Right kidney (tissue), 1 donor: ENCODE results near the gene CDH23.

Source experiments
- DNase-seq: peaks from one replicate; pipeline ENCODE4 v3.0.0-alpha.2; 2016

Gene CDH23

DNA sequence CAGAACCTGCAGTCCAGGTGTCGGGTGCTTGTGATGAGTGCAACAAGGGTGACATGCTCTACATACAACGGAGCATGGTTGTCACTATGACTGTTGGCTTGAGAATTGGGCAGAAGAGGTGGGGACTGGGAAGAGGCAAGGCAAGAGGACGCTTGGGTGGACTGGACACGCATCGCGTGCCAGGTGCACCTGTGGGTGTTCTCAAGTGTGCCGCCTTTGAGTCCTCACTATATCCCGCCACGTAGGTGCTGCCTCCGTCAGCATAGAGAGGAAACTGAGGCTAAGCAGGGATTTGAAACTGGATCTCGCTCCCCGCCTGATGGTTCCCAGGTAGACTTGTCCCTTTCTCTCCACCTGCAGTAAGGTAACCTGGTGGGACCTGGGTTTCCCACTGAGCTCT lies 27.2 kb downstream of the CDH23 start:
- no peak for DNase-seq

GRCh38 chr10:71424496-71425194 lies 27.9 kb downstream of the CDH23 start:
- no peak for DNase-seq

DNA sequence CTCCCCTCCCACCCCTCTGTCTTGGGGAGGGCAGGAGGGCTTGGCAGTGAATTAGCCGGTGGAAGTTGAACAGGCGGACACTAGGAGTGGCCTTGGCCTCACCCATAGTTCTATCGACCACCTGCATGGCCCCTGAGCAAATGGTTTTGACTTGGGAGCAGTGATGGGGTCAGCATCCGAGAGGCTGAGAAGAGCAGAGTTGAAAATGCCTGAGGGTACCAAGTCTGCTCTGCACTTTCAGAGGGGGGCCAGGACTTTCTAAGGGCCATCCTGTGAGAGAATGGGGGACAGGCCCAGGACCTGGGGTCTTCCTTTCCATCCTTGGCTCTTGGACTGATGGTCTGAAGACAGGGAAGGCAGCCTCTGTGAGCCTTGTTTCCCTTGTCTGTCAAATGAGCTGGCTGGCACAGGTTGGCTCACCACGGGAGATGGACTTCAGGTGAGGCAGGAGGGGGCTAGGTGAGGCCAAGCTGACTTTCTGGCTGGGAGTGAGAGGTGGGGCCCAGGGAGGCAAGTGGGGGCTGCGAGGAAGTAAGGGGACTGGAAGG lies 29.4 kb downstream of the CDH23 start:
- DNase-seq: no peak

GRCh38 chr10:71427246-71427645 lies 30.5 kb downstream of the CDH23 start:
- no peak for DNase-seq

- no peak for DNase-seq
Measured at GRCh38 chr10:71429304-71429703, 32.6 kb downstream of the CDH23 start.

DNA sequence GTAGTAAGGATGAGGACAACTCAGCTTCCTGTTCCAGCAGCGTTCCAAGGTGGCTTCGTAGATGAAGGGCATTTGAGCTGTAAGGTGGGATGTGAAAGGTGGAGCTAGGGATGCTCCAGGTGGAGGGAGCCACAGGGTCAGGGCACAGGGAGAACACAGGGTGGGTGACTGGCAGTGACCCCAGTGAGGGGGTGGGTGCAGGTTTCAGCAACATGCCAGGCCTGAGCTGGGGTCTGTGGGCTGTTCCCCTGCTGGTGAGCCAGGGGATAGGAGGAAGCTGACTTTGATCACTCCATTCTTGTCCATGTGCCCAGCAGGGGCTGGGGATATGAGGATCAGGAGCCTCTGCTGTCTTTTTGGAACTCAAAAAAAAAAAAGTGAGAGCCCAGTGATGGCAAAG lies 33.2 kb downstream of the CDH23 start:
- no peak for DNase-seq

DNA sequence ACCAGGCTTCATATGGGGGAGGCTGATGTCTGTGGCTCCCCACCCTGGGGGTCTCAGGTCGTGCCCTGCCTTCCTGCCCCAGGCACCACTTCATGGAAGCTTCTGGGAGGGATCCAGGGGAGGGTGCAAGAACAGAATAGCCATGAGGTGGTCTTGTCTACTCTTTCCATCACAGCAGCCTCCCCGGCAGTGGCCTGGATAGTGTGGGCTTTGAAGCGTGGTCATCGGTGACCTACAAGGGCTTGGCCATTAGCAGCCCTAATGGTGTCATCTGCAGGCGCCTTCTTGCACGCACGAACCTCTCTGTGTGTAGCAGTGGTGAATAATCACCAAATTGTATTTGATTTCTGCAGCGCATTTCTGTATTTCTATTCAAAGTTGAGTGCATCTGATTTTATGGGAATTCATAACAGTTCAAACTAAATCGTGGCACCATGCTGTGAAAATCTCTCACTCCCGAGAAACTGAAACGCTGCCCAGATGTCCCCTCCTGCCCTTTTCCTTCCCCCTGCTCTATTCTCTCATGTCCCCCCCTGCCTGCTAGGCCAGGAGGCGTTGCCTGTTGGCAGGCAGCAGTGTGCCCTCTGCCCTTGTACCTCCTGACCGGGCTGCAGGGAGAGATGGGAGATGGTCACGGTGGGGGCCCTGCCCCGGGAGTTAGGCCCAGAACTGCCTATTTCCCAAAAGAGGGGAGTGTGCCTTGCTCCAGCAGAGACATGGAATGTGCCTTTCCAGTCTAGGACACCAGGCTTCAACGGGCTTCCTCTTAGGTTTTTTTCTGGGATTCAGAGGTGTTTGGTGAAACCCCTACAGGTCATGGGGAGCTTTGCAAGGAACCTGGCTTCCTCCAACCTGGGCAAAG lies 34.8 kb downstream of the CDH23 start:
- peak; percentile 36 for DNase-seq

GRCh38 chr10:71432101-71432905 lies 35.6 kb downstream of the CDH23 start:
- DNase-seq: no peak

DNA sequence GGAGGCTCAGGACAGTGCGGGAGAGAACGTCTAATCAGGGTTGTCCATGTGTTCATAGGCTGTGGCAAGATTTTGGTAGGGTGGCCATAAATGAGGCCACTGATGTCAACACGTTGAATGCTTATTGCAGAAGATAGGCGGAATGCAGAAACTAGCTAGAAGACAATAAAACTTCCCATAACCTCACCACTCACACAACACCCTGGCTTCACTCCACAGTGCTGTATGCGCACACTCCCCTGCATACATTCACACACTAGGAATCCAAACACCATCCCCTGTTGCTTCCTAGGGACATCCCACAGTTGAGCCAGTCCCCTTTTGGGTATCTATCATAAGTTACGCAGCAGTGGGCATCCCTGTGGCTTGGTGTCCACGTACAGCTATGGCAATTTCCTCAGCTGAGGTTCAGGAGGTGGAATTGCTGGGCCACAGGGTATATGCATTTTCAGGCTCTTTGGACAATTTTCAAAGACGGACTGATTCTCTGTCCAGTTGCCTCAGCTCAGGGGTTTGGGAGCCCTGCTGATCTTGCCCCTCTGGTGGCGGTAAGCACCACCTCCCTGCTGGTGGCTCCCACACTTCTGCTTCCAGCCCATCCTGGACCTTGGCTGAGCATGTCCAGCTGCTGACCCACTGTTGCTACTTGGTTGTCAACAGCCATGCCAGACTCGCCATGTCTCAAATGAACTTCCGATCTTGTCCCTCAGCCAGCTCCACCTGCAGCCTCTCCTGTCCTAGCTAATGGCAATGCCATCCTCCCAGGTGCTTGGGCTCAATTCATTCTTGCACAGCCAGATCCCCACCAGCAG lies 36.4 kb downstream of the CDH23 start:
- no peak for DNase-seq

DNA sequence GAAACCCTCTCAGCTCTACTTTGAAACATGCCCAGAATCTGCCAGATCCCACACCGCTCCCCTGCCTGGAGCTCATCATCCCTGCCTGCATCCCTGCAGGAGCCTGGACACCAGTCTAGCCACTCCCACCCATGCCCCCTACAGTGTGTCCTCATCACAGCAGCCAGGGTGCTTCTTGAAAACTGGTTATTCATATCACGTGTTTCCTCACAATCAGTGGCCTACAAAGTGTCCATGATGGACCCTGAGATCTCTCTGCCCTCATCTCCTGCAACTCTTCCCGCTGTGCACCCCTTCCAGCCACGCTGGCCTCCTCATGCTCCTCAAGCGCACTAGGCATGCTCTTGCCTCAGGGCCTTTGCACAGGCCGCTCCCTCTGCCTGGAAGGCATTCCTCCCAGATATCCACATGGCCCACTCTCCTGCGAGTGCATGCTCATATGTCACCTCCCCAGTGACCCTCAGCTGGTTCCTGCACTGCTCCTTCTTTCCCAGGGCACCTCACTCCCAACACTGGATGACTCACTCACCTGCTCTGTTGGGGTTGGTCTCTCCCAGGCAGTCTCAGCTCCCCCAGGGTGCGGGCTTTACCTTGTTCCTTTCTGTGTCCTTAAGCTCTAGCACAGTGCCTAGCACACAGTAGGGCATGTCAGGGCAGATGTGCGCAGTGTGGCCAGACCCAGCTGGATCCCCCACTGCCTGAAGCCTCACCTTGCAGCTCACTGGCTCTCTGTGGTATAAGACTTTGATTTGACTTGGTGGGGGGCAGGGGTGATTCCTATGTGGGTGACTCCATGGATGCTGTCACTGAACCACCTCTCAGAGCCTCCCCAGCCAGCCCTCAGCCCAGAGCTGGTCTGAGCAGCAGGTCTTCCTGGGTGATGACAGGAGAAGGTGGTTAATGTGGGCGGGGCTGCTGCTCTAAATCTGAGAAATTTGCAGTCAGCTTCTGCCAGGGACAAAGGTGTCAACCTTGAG lies 37.3 kb downstream of the CDH23 start:
- DNase-seq: no peak

DNA sequence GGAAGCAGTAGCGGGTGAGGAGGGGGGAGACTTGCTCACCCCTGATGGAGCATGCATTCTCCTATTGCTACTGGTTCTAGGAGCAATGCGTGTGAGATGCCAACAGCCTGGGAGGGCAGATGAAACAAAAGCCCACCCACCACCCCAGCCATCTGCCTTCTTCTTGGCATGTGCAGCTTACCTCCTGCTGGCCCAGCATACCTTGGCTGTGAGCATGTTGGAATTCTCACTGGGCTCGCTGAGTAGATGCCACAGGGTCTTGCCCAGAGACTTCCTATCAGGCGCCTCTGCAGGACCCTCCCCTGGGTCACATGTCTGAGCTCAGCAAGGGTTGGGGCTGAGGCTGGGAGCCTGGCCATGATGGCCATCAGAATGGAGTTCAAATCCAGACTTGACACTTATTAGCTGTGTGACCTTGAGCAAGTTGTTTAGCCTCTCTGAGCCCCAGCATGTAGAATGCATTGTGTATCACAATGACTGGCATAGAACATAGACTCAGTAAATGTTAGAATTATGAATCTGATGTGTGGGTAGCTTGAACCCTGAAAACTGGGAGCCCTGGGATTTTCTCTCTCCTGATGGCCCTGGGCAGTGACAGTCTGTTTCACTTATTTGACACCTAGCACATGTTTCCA lies 38.2 kb downstream of the CDH23 start:
- no peak for DNase-seq

GRCh38 chr10:71435571-71436267 lies 39.0 kb downstream of the CDH23 start:
- no peak for DNase-seq

GRCh38 chr10:71436268-71437125 lies 39.8 kb downstream of the CDH23 start:
- DNase-seq: no peak

DNA sequence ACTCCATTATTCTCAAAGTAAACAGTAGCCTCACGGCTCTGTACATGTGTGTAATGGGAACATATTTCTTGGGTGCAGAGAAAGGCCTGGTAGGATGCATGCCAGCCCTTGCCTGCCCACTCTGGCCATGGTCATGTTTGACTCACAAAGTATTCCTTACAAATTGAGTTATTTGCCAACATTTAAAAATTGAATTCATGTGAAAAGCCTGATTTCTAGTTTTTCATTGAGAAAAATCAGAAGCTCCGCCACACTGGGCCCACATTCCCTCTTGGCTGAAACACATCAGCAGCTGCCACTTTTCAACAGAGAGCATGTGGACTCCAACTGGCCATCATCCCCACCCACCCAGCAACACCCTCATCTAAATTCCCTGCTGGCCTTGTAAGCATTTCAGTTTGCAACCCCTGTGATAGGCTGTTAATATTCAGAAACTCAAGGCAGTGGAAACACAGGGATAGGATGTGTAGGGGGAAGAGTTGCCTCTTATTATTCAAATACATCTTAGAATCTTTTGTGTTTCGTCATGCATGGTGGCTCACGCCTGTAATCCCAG lies 40.9 kb downstream of the CDH23 start:
- DNase-seq: no peak

- no peak for DNase-seq
Measured at GRCh38 chr10:71438761-71439160, 42.0 kb downstream of the CDH23 start.

DNA sequence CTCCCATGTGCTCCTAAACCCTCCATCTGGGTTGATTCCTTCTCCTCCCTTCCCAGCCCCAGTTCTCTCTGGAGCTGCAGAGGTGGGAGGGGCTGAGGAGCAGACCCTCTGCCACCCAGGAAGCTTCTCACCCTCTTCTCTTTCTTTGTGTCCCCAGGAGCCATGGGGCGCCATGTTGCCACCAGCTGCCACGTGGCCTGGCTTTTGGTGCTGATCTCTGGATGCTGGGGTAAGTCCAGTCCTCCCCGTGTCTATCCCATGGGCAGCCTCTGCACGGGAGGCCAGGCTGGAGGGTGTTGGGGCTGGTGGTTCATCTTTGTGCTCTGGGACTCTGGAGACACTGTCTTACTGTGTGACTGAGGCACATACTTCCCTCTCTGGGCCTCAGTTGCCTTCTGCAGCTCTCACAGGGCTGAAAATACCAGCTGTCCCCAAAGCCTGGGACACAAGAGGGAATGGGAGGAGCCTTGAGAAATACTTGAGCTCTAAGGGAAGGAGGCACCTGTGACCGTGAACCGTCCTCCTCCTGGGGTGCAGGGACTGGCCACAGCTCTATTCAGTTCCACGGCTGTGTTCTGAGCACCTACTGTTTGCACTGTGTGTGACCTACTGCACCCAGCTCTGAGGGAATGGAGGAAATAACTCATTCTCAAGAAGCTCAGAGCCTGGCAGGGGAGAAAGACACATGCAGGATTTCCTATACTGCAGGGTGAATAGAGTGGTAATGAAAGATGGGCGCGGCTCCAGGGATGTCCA lies 43.1 kb downstream of the CDH23 start:
- no peak for DNase-seq

DNA sequence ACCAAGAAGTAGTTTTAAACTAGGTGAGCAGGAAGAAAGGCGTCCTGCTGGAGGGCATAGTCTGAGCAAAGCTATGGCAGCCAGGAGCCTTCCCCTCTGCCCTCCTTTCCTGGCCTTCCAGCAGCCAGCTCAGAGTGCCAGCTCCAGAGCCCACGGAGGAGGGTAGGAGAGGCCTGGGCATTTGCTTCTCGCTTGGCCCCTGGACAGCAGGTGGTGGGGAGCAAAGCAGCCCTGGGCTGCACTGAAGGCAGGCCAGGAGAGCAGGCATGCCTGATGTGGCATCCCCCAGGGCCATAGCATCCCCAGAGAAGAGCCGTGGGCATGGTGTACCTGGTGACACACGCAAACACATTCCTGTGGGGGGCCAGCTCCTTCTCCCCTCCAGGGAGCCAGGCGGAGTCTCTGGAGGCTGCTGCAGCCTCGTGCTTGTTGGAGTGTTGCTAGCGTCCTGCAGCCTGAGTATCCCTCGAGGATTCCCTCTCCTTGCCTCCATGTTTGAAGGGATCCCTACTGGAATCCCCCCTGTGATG lies 43.9 kb downstream of the CDH23 start:
- DNase-seq: no peak
